HCT116 (cell line): ENCODE data around the gene MANBA. TPM values are rescaled to one million over a fixed set of nuclear protein-coding genes. Genes with fewer than 3 reads are reported as not detected.
A peak's percentile ranks its signal among the peaks of the same experiment; 100 is the strongest.

Experiments
- ATAC-seq: fragments of 200-7000 bp; cut with Tn5 transposase; 2 replicates; pipeline ENCODE4 v1.9.1; 2020; ENCODE audit warnings: mild to moderate bottlenecking, moderate library complexity
- BruUV-seq: library from RNA; stranded (reverse); fragments of 400-500 nt; replicated peaks from 2 replicates; lab custom pipeline; 2021; lab: Mats Ljungman, UMichigan
- CTCF ChIA-PET: fragments of 300-600 bp; sonication (Branson Sonifier 250); formaldehyde crosslinking; loops from one replicate; lab custom pipeline; 2021; ENCODE audit warnings: antibody characterized with exemption; lab: Charles Lee
- POLR2A ChIA-PET: fragments of 300-600, 350-600 bp; sonication (Branson Sonifier 250); formaldehyde crosslinking; loops from one replicate; lab custom pipeline; 2021; ENCODE audit warnings: antibody characterized with exemption; lab: Charles Lee
- RAD21 ChIA-PET, 2 experiments: fragments of 300-600 bp; sonication (Branson Sonifier 250); formaldehyde crosslinking; loops; one replicate each; lab custom pipeline; 2023; ENCODE audit warnings: low total read pairs in 2 of 2; ENCODE audit not compliant: uncharacterized antibody in 2 of 2, unreplicated experiment in 2 of 2, low non-redundant PET in 1 of 2; lab: Charles Lee
- DNase-seq: peaks from one replicate; pipeline ENCODE4 v3.0.0-alpha.2; 2010; ENCODE audit warnings: low read depth, low spot score
- H2AFZ ChIP-seq: fragments of 200-600 bp; shearing (Covaris generic), sonication (generic); 2 replicates; pipeline ENCODE4 v1.6.1; 2017; ENCODE audit warnings: low read depth, mixed run types, mixed read lengths, antibody characterized with exemption, low read length; ENCODE audit not compliant: poor library complexity, severe bottlenecking
- H3K27ac ChIP-seq: 2 replicates; pipeline ENCODE4 v1.5.1; 2012; ENCODE audit warnings: low read depth, low read length
- H3K27me3 ChIP-seq: fragments of 200-600 bp; sonication (generic); 2 replicates; pipeline ENCODE4 v1.6.1; 2016; ENCODE audit warnings: mixed run types, low read length, mixed read lengths; ENCODE audit not compliant: insufficient read depth
- H3K36me3 ChIP-seq, 2 experiments: fragments of 200-500 bp in 1 of 2; fragments of 200-600 bp in 1 of 2; sonication (Bioruptor generic) in 1 of 2; sonication (generic) in 1 of 2; 2 replicates each; pipeline versions ENCODE4 v1.5.1 to v1.6.1; 2014 to 2016; ENCODE audit warnings: low read length in 2 of 2, inconsistent platforms in 1 of 2, mixed read lengths in 1 of 2, mixed run types in 1 of 2; ENCODE audit not compliant: insufficient read depth in 2 of 2, control insufficient read depth in 1 of 2
- H3K4me1 ChIP-seq, 2 experiments: fragments of 200-600 bp in 1 of 2; sonication (generic) in 1 of 2; 2 replicates each; pipeline versions ENCODE4 v1.5.1 to v1.6.1; 2012 to 2017; ENCODE audit warnings: low read length in 2 of 2, inconsistent platforms in 1 of 2, mild to moderate bottlenecking in 1 of 2, mixed read lengths in 1 of 2, mixed run types in 1 of 2, moderate library complexity in 1 of 2; ENCODE audit not compliant: insufficient read depth in 2 of 2, control insufficient read depth in 1 of 2
- H3K4me2 ChIP-seq: fragments of 200-600 bp; sonication (generic); 2 replicates; pipeline ENCODE4 v1.6.1; 2017; ENCODE audit warnings: mixed run types, low read length, mixed read lengths
- H3K4me3 ChIP-seq, 2 experiments: fragments of 200-600 bp in 1 of 2; sonication (generic) in 1 of 2; replicated peaks in 1 of 2; 2 replicates each; pipeline ENCODE4 v1.5.1; 2011 to 2016; ENCODE audit warnings: low read length in 2 of 2, control low read depth in 1 of 2, low read depth in 1 of 2, mild to moderate bottlenecking in 1 of 2, mixed read lengths in 1 of 2, mixed run types in 1 of 2
- H3K79me2 ChIP-seq: fragments of 200-600 bp; sonication (generic); 2 replicates; pipeline ENCODE4 v1.6.1; 2017; ENCODE audit warnings: mild to moderate bottlenecking, mixed run types, low read length, moderate library complexity, mixed read lengths; ENCODE audit not compliant: insufficient read depth
- H3K9ac ChIP-seq: fragments of 200-600 bp; sonication (generic); 2 replicates; pipeline ENCODE4 v1.6.1; 2016; ENCODE audit warnings: low read length, mixed read lengths
- H3K9me2 ChIP-seq: fragments of 200-600 bp; sonication (generic), shearing (Covaris generic); 2 replicates; pipeline ENCODE4 v1.6.1; 2017; ENCODE audit warnings: mixed run types, mild to moderate bottlenecking, moderate library complexity; ENCODE audit not compliant: insufficient read depth
- H3K9me3 ChIP-seq, 2 experiments: fragments of 200-500 bp in 1 of 2; fragments of 200-600 bp in 1 of 2; sonication (Bioruptor generic) in 1 of 2; sonication (generic) in 1 of 2; 2 replicates each; pipeline ENCODE4 v1.6.1; 2014 to 2017; ENCODE audit warnings: low read length in 2 of 2, mixed read lengths in 2 of 2, inconsistent platforms in 1 of 2, low read depth in 1 of 2, mild to moderate bottlenecking in 1 of 2, mixed run types in 1 of 2, moderate library complexity in 1 of 2; ENCODE audit not compliant: control insufficient read depth in 1 of 2, insufficient read depth in 1 of 2
- H4K20me1 ChIP-seq: fragments of 200-600 bp; sonication (generic), shearing (Covaris generic); 2 replicates; pipeline ENCODE4 v1.6.1; 2017; ENCODE audit warnings: mixed run types, mild to moderate bottlenecking, moderate library complexity; ENCODE audit not compliant: insufficient read depth
- ATF3 ChIP-seq: IDR thresholded peaks from 2 replicates; pipeline ENCODE4 v1.6.1; 2012
- CEBPB ChIP-seq: IDR thresholded peaks from 2 replicates; pipeline ENCODE4 v1.6.1; 2012; ENCODE audit warnings: low read depth
- CTCF ChIP-seq, 3 experiments: fragments of 200-600 bp in 1 of 3; sonication (generic) in 1 of 3; IDR thresholded peaks in 2 of 3; conservative IDR thresholded peaks in 1 of 3; 2 replicates each; pipeline ENCODE4 v1.5.1; 2012 to 2017; ENCODE audit warnings: low read depth in 2 of 3, low read length in 2 of 3, antibody characterized with exemption in 1 of 3, borderline replicate concordance in 1 of 3, control low read depth in 1 of 3, mild to moderate bottlenecking in 1 of 3, mixed read lengths in 1 of 3, mixed run types in 1 of 3, moderate library complexity in 1 of 3; ENCODE audit not compliant: insufficient read depth in 1 of 3
- ELF1 ChIP-seq: IDR thresholded peaks from 2 replicates; pipeline ENCODE4 v1.6.1; 2012; ENCODE audit warnings: low read depth, borderline replicate concordance
- EZH2 ChIP-seq: fragments of 200-600 bp; sonication (generic); IDR thresholded peaks from 2 replicates; pipeline ENCODE4 v1.6.1; 2017; ENCODE audit warnings: antibody characterized with exemption, mixed run types
- EZH2phosphoT487 ChIP-seq: fragments of 200-600 bp; IDR thresholded peaks from 2 replicates; pipeline ENCODE4 v1.6.1; 2018; ENCODE audit warnings: antibody characterized with exemption, borderline replicate concordance
- FOSL1 ChIP-seq: IDR thresholded peaks from 2 replicates; pipeline ENCODE4 v1.6.1; 2012; ENCODE audit warnings: low read depth
- JUND ChIP-seq: IDR thresholded peaks from 2 replicates; pipeline ENCODE4 v1.6.1; 2012
- POLR2A ChIP-seq: IDR thresholded peaks from 2 replicates; pipeline ENCODE4 v1.7.0; 2011; ENCODE audit warnings: borderline replicate concordance; ENCODE audit not compliant: insufficient read depth, insufficient read length; ENCODE audit errors: extremely low read depth
- SIN3A ChIP-seq: IDR thresholded peaks from 2 replicates; pipeline ENCODE4 v1.6.1; 2012; ENCODE audit warnings: low read depth
- SP1 ChIP-seq: IDR thresholded peaks from 2 replicates; pipeline ENCODE4 v1.6.1; 2012; ENCODE audit warnings: low read depth
- SRF ChIP-seq: IDR thresholded peaks from 2 replicates; pipeline ENCODE4 v1.6.1; 2012; ENCODE audit warnings: low read depth
- TCF7L2 ChIP-seq: IDR thresholded peaks from 2 replicates; pipeline ENCODE4 v1.7.0; 2011; ENCODE audit warnings: borderline replicate concordance, inconsistent platforms; ENCODE audit not compliant: insufficient read depth, insufficient read length; ENCODE audit errors: extremely low read depth
- YY1 ChIP-seq: IDR thresholded peaks from 2 replicates; pipeline ENCODE4 v1.6.1; 2011; ENCODE audit warnings: low read length, low read depth, moderate library complexity, mild to moderate bottlenecking; ENCODE audit not compliant: insufficient replicate concordance; ENCODE audit errors: extremely low read depth
- ZBTB33 ChIP-seq: IDR thresholded peaks from 2 replicates; pipeline ENCODE4 v1.6.1; 2011; ENCODE audit warnings: mild to moderate bottlenecking, low read length, moderate library complexity; ENCODE audit not compliant: insufficient replicate concordance; ENCODE audit errors: extremely low read depth
- ZNF274 ChIP-seq: fragments of 200-500 bp; sonication (Bioruptor generic); IDR thresholded peaks from 2 replicates; pipeline ENCODE4 v1.6.1; 2014; ENCODE audit warnings: mild to moderate bottlenecking, low read depth, low read length, inconsistent platforms
- intact Hi-C: fragments of 100-400 bp; cut with micrococcal nuclease; formaldehyde crosslinking; loops from 2 replicates; pipeline ENCODE4 v1.10.0; 2022
- total RNA-seq: library from RNA; stranded (reverse); gene quantifications from one replicate; pipeline ENCODE4 v1.2.1, GENCODE V29; 2021; ENCODE audit not compliant: unreplicated experiment
- TF ChIP-seq, protein P1 (sequence below): IDR thresholded peaks from 2 replicates; pipeline ENCODE4 v1.6.1; 2012; ENCODE audit warnings: low read depth

MANBA gene
- total RNA-seq, 1 experiment from 2014 or later = 21.3 TPM

GRCh38 chr4:102620697-102621497 lies 139.9 kb downstream of the MANBA start:
- Histone ChIP-seq H3K27me3 (no peaks in the 10 kb centered on the region), H3K9ac (0 out of 2 replicates have a peak overlapping the region, but pooled peaks have one; percentile 0), H4K20me1 (no peaks in the 10 kb centered on the region), H3K79me2 (no peaks in the 10 kb centered on the region), H3K36me3 (no peaks in the 10 kb centered on the region), H3K4me3 (peak overlapping the region; percentile 28 to 42), H3K9me2 (no peaks in the 10 kb centered on the region), H3K27ac (peak overlapping the region; percentile 36), H3K4me1 (peaks cover 17 to 30% of the 10 kb centered on the region in 2 experiments), H3K4me2 (peak overlapping the region; percentile 77), H2AFZ (peak overlapping the region; percentile 70), H3K9me3 (no peaks in the 10 kb centered on the region)
- intact Hi-C loops = loop anchor here (1.0 to 10.0 kb wide), 6 partner anchors 174 to 1314 kb away; no protein-coding TSS in a partner anchor
- BruUV-seq = no TSS peak
- ChIA-PET POLR2A (interaction anchor here (1.0 to 1.5 kb wide), 3 partner anchors 190 to 469 kb away, joined by 3 to 6 read pairs (median 3); partner anchors contain the start of gene UBE2D3), RAD21 (interaction anchor here (0.6 to 1.4 kb wide), 11 partner anchors 120 to 479 kb away, joined by 3 to 12 read pairs (median 3); partner anchors contain the start of genes BDH2 (in 1 of the 2), NFKB1 (in 1 of the 2) and UBE2D3 (in 1 of the 2)), CTCF (interaction anchor here (0.6 to 3.2 kb wide), 31 partner anchors 9 to 1312 kb away, joined by 3 to 65 read pairs (median 4); partner anchors contain the start of genes BDH2, CISD2, SLC9B1 and SLC9B2)
- peak; percentile 76 for DNase-seq
- ATAC-seq = peak; percentile 91
- TF ChIP-seq TCF7L2 (no peak), EZH2phosphoT487 (no peak), SP1 (peak; percentile 60), CTCF (IDR thresholded peaks at IDR 0.05 in 2 of 3, conservative IDR thresholded peaks at IDR 0.05 in 1 of 3; ENCODE audit: borderline replicate concordance in 1 of 3, insufficient read depth in 1 of 3, low read depth in 2 of 3, low read length in 2 of 3) (peak; percentile 61 to 97 (median 81)), FOSL1 (peak; percentile 64), ATF3 (no peak), ELF1 (no peak), POLR2A (no peak), EZH2 (no peak), SRF (no peak), YY1 (no peak), CEBPB (peak; percentile 52; the same call in 1 of the 2 replicates), ZBTB33 (no peak), ZNF274 (no peak), JUND (peak; percentile 44; the same call in 1 of the 2 replicates), SIN3A (no peak)
- TF ChIP-seq, protein P1, sequence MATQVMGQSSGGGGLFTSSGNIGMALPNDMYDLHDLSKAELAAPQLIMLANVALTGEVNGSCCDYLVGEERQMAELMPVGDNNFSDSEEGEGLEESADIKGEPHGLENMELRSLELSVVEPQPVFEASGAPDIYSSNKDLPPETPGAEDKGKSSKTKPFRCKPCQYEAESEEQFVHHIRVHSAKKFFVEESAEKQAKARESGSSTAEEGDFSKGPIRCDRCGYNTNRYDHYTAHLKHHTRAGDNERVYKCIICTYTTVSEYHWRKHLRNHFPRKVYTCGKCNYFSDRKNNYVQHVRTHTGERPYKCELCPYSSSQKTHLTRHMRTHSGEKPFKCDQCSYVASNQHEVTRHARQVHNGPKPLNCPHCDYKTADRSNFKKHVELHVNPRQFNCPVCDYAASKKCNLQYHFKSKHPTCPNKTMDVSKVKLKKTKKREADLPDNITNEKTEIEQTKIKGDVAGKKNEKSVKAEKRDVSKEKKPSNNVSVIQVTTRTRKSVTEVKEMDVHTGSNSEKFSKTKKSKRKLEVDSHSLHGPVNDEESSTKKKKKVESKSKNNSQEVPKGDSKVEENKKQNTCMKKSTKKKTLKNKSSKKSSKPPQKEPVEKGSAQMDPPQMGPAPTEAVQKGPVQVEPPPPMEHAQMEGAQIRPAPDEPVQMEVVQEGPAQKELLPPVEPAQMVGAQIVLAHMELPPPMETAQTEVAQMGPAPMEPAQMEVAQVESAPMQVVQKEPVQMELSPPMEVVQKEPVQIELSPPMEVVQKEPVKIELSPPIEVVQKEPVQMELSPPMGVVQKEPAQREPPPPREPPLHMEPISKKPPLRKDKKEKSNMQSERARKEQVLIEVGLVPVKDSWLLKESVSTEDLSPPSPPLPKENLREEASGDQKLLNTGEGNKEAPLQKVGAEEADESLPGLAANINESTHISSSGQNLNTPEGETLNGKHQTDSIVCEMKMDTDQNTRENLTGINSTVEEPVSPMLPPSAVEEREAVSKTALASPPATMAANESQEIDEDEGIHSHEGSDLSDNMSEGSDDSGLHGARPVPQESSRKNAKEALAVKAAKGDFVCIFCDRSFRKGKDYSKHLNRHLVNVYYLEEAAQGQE = no peak
